Mucosa of stomach (tissue), 1 donor: ENCODE measurements around the gene INCENP.
"Not testable (repeated sequence)": the region's sequence is repeated elsewhere in the genome, so short reads cannot be mapped to it uniquely, and the experiment has no call there.

Source experiments
- H3K27me3 ChIP-seq: one replicate; pipeline ENCODE4 v1.7.0; 2013; ENCODE audit warnings: mild to moderate bottlenecking, low read length; ENCODE audit not compliant: control insufficient read depth, insufficient read depth
- H3K36me3 ChIP-seq: one replicate; pipeline ENCODE4 v1.7.0; 2013; ENCODE audit warnings: low read length; ENCODE audit not compliant: control insufficient read depth, insufficient read depth
- H3K4me1 ChIP-seq: one replicate; pipeline ENCODE4 v1.7.0; 2013; ENCODE audit warnings: mild to moderate bottlenecking, low read length; ENCODE audit not compliant: control insufficient read depth, insufficient read depth
- H3K4me3 ChIP-seq: one replicate; pipeline ENCODE4 v1.7.0; 2013; ENCODE audit warnings: low read length
- H3K9ac ChIP-seq: one replicate; pipeline ENCODE4 v1.7.0; 2013; ENCODE audit warnings: mild to moderate bottlenecking, low read length, moderate library complexity
- H3K9me3 ChIP-seq: one replicate; pipeline ENCODE4 v1.7.0; 2013; ENCODE audit warnings: mild to moderate bottlenecking, low read length, moderate library complexity; ENCODE audit not compliant: control insufficient read depth
- donor health status: Pancreatic carcinoma.

Gene INCENP

DNA sequence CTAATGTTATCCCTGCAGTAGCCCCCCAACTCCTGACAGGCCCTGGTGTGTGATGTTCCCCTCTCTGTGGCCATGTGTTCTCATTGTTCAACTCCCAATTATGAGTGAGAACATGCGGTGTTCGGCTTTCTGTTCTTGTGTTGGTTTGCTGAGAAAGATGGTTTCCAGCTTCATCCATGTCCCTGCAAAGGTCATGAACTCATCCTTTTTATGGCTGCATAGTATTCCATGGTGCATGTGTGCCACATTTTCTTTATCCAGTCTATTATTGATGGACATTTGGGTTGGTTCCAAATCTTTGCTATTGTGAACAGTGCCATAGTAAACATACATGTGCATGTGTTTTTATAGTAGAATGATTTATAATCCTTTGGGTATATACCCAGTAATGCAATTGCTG is 73.6 kb downstream of the INCENP start:
- peaks cover 12% of the 10 kb centered on the region for H3K27me3 ChIP-seq
- not testable (repeated sequence) for H3K4me1 ChIP-seq, H3K9ac ChIP-seq, H3K36me3 ChIP-seq, H3K9me3 ChIP-seq, H3K4me3 ChIP-seq

DNA sequence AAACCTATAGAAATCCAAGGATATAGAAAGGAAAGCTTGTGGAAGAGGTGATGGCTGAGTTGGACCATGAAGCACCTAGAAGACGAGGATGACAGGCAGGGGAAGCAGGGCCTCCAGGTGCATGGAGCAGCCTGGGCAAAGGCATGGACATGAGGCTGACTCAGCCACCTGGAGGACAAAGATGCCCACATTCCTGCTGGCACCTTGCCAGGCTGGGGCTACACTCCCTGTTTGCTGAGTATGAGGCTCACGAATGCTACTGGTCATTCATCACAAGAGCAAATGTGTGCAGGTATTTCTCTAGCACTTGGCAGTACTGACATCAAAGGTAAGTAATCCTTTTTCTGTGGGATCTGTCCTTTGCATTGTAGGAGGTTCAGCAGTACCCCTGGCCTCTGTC is 77.6 kb downstream of the INCENP start:
- Histone ChIP-seq H3K27me3 (no peaks in the 10 kb centered on the region), H3K9ac (no peak overlapping the region), H3K4me1 (no peaks in the 10 kb centered on the region), H3K36me3 (no peaks in the 10 kb centered on the region), H3K4me3 (no peak overlapping the region), H3K9me3 (no peaks in the 10 kb centered on the region)
